ES-I3 (cell line): ENCODE data around the gene DUSP16.

ENCODE experiments used
- H3K36me3 ChIP-seq: 2 replicates; pipeline ENCODE4 v1.6.1; 2013; ENCODE audit warnings: mild to moderate bottlenecking, low read length, control low read depth, moderate library complexity; ENCODE audit not compliant: insufficient read depth
- H3K4me1 ChIP-seq: 2 replicates; pipeline ENCODE4 v1.6.1; 2013; ENCODE audit warnings: mild to moderate bottlenecking, control low read depth, low read length; ENCODE audit not compliant: insufficient read depth
- H3K9ac ChIP-seq: 2 replicates; pipeline ENCODE4 v1.6.1; 2013; ENCODE audit warnings: low read depth, mild to moderate bottlenecking, low read length, moderate library complexity
- H3K9me3 ChIP-seq: 2 replicates; pipeline ENCODE4 v1.6.1; 2013; ENCODE audit warnings: mild to moderate bottlenecking, low read length, moderate library complexity; ENCODE audit not compliant: control insufficient read depth, insufficient read depth

Gene DUSP16

GRCh38 chr12:12439636-12440035 lies 123.0 kb downstream of the DUSP16 start:
- H3K4me1 ChIP-seq = no peaks in the 10 kb centered on the region
- no peaks in the 10 kb centered on the region for H3K36me3 ChIP-seq
- H3K9ac ChIP-seq = no peak overlapping the region
- H3K9me3 ChIP-seq = no peaks in the 10 kb centered on the region

- H3K9me3 ChIP-seq = no peaks in the 10 kb centered on the region
- H3K36me3 ChIP-seq = no peaks in the 10 kb centered on the region
- no peak overlapping the region for H3K9ac ChIP-seq
- no peaks in the 10 kb centered on the region for H3K4me1 ChIP-seq
Observed at GRCh38 chr12:12436831-12437345, 125.8 kb downstream of the DUSP16 start.

GRCh38 chr12:12433203-12433731 lies 129.4 kb downstream of the DUSP16 start:
- Histone ChIP-seq H3K36me3 (no peaks in the 10 kb centered on the region), H3K9ac (no peak overlapping the region), H3K4me1 (no peaks in the 10 kb centered on the region), H3K9me3 (no peaks in the 10 kb centered on the region; the same call in 1 of the 2 replicates)

GRCh38 chr12:12432364-12432763 lies 130.3 kb downstream of the DUSP16 start:
- no peaks in the 10 kb centered on the region; the same call in 1 of the 2 replicates for H3K9me3 ChIP-seq
- H3K36me3 ChIP-seq = no peaks in the 10 kb centered on the region
- no peaks in the 10 kb centered on the region for H3K4me1 ChIP-seq
- no peak overlapping the region for H3K9ac ChIP-seq

- Histone ChIP-seq H3K9me3 (no peaks in the 10 kb centered on the region; the same call in 1 of the 2 replicates), H3K9ac (no peak overlapping the region), H3K36me3 (no peaks in the 10 kb centered on the region), H3K4me1 (no peaks in the 10 kb centered on the region)
Observed at GRCh38 chr12:12428961-12429657, 133.6 kb downstream of the DUSP16 start.

GRCh38 chr12:12428047-12428446 lies 134.6 kb downstream of the DUSP16 start:
- Histone ChIP-seq H3K9ac (no peak overlapping the region), H3K36me3 (no peaks in the 10 kb centered on the region), H3K9me3 (no peaks in the 10 kb centered on the region; the same call in 1 of the 2 replicates), H3K4me1 (no peaks in the 10 kb centered on the region)

GRCh38 chr12:12427568-12427967 lies 135.1 kb downstream of the DUSP16 start:
- Histone ChIP-seq H3K4me1 (no peaks in the 10 kb centered on the region), H3K9me3 (no peaks in the 10 kb centered on the region; the same call in 1 of the 2 replicates), H3K9ac (no peak overlapping the region), H3K36me3 (no peaks in the 10 kb centered on the region)

- Histone ChIP-seq H3K4me1 (no peaks in the 10 kb centered on the region), H3K9me3 (no peaks in the 10 kb centered on the region; the same call in 1 of the 2 replicates), H3K9ac (no peak overlapping the region), H3K36me3 (no peaks in the 10 kb centered on the region)
Observed at GRCh38 chr12:12425616-12426015, 137.0 kb downstream of the DUSP16 start.

GRCh38 chr12:12425001-12425400 lies 137.7 kb downstream of the DUSP16 start:
- Histone ChIP-seq H3K9me3 (no peaks in the 10 kb centered on the region; the same call in 1 of the 2 replicates), H3K36me3 (no peaks in the 10 kb centered on the region)

More at GRCh38 chr12:12425001-12425400, 137.7 kb downstream of the DUSP16 start:
- no peaks in the 10 kb centered on the region for H3K4me1 ChIP-seq
- H3K9ac ChIP-seq = no peak overlapping the region
